HG03558 (cell line): ENCODE data around the gene POLRMT.
"Not testable (repeated sequence)": the region's sequence is repeated elsewhere in the genome, so short reads cannot be mapped to it uniquely, and the experiment has no call there.

ENCODE experiments used
- ATAC-seq: cut with Tn5 transposase; IDR thresholded peaks from one replicate; pipeline ENCODE4 v1.9.1; 2021; ENCODE audit warnings: moderate number of reproducible peaks; ENCODE audit not compliant: unreplicated experiment; ENCODE audit errors: extremely low read depth

POLRMT gene

GRCh38 chr19:632579-633067, 714 bp downstream of the POLRMT start:
- no peak for ATAC-seq

- ATAC-seq = no peak
These were observed 3.2 kb downstream of the POLRMT start for GRCh38 chr19:629961-630714.

DNA sequence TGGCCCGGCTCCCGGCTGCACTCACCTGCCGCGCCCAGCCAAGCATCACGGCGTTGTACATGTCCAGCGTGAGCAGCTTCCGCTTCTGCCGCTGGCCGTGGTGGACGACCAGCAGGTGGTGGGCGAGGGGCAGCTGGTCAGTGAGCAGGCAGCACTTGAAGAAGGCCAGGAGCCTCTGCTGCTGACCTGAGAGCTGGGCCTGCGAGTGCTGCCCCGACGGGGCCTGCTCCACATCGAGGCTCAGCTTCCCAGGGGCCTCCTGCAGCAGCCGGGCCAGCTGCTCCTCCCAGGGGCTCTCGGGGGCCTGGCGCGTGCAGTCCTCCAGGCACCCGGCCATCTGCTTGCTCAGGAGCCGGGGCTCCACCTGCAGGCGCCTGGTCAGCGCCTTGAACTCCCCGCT, 3.8 kb downstream of the POLRMT start:
- not testable (repeated sequence) for ATAC-seq

DNA sequence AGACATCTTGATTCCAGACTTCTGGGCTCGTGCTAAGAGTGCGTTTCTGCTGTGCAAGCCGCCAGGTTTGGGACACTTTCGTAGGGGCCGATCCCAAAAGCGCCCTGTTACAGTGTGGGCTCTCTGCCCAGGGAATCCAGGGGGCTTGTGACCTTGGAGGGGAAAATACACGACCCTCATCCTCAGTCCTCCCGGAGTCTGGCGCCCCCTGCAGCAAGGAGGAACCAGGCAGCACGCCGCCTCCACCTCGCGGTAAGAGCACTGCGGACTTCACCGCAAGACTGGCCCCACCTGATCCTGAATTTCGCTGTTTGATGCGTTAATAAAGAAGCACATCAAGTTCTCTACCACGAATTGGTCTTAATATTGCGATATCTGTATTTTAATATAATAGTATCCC, 5.2 kb downstream of the POLRMT start:
- ATAC-seq = no peak

DNA sequence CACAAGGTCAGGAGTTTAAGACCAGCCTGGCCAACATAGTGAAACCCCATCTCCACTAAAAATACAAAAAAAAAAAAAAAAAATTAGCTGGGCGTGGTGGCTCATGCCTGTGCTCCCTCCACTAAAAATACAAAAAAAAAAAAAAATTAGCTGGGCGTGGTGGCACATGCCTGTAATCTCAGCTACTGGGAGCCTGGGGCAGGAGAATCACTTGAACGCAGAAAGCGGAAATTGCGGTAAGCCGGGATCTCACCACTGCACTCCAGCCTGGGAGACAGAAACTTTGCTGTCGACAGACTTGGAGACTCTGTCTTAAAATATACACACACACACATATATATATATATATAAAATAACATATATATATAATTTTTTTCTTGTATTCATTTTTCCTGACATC, 6.8 kb downstream of the POLRMT start:
- not testable (repeated sequence) for ATAC-seq

DNA sequence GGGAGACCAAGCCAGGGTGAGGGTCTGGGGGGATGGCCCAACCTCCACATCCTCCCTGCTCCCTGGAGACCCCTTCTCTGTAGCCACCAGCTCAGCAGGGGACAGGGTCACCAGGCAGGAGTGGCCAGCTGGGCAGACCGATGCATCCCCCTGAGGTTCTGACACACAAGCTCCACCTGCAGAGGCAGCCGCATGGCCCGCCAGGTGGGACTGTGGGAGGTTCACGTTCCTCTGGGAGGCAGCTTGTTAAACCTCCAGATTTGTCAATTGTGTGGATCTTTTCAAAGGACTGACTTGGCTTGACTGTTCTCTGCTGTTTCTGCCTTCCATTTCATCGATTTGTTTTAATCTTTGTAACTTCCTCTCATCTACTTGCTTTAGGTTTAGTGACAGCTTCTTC, 8.1 kb downstream of the POLRMT start:
- no peak for ATAC-seq

- no peak for ATAC-seq
These were observed 8.8 kb downstream of the POLRMT start for GRCh38 chr19:624433-625109.

DNA sequence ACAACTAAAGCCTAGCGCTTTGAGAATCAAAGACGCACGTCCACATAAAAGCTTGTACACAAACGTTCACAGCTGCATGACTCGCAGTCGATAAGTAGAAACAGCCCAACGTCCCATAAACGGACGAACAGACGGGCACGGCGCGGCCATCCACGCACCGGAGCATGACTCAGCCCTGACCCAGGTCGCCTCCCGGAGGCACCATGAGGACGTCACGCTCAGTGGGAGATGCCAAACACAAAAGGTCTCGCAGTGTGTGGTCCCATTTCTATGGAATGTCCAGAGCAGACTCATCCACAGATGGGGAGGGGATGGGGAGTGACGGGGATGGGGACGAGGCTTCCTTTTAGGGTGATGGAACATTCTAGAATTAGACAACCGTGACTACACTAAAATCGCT, 9.4 kb downstream of the POLRMT start:
- no peak for ATAC-seq

DNA sequence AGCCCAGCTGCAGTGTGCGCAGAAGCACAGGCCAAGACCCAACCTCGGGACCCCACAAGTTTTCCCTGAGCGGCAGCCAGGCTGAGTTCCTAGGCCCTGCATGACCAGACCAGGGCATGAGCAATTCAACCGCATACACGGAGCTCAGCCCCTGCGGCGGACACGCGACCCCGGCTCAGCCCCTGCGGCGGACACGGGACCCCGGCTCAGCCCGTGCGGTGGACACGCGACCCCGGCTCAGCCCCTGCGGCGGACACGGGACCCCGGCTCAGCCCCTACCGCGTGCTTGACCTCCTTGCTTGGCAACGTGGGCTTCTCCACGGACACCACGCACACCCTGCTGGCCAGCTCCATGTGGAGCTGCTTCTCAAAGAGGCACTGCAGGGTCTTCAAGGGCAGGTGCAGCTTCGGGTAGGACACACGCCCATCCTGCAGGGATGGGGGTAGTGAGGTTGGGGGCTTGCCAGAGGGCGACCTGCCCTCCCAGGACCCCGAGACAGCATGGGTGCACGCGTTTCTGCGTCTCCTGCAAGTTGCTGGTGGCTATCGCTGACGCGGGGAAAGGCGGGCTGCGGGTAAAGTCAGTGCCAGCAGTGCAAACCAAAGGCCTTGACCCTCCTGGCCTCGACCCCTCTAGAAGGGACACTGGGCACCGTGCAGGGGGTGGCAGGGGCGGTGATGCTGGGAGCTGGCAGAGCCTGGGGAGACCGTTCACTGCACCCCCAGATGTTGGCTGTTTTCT, 10.0 kb downstream of the POLRMT start:
- ATAC-seq = no peak

GRCh38 chr19:622666-623065, 10.7 kb downstream of the POLRMT start:
- no peak for ATAC-seq

DNA sequence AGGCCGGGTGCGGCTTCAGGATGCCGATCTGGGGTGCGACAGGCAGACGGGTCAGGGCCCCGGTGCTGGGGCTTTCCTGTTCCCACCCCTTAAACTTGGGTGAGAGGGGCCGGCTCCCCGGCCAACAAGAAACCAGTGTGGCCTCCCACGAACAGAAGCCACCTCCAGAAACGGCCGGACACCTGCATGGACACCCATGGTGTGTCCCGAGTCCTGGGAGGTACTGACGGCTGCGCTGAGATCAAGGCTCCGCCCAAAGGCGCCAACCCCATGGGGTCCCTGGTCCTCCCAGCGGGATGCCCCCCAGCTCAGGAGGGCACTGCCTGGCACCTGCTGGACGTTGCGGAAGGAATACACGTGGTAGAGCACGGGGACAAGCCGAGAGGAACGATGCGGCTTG, 11.5 kb downstream of the POLRMT start:
- no peak for ATAC-seq

DNA sequence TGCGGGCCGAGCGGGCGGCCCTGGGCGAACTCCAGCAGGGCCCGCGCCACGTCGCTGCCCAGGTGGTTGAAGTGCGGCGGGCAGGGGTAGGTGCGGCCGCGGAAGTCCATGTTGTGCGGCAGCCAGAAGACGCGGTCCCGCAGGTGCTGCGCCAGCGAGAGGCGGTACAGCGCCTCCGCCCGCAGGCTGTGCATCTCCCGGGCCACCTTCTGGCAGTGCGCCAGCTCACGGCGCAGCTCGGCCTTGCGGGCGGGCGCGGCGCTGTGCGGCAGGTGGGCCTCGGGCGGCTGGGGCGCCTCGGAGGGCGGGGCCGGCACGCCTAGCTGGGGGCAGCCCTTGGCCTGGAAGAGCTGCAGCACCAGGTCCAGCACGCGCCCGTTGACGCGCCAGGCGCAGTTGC, 12.1 kb downstream of the POLRMT start:
- ATAC-seq = not testable (repeated sequence)

DNA sequence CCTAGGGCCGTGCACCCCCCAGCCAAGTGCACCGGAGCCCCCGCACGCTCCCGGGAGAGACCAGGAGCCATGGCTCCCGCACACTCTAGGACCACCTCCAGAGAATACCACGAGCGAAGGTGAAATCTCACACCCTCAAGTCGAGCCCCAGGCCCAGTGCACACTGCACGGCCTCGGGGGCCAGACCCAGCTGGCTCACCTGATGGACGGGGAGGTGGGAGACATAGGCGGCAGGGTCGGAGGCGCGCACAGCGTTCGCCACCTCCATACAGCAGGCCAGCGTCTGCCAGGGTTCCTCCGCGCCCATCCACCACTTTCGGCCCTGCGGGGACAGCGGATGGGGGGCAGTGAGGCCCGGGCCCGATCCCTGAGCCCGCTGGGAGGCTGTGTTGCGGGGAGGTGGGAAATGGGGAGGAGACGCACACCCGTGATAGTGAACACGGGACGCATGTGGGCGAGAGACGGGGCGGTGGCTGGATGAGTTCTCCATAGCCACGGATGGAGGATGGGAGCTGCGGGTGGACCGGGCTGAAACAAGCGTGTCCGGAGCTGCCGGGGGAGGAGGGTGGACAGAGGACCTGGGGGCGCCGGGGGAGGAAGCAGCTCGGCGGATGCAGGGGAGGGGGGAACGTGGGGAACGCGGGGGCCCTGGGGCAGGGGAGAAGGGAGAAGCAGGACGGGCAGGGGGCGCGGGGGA, 13.0 kb downstream of the POLRMT start:
- ATAC-seq = no peak

DNA sequence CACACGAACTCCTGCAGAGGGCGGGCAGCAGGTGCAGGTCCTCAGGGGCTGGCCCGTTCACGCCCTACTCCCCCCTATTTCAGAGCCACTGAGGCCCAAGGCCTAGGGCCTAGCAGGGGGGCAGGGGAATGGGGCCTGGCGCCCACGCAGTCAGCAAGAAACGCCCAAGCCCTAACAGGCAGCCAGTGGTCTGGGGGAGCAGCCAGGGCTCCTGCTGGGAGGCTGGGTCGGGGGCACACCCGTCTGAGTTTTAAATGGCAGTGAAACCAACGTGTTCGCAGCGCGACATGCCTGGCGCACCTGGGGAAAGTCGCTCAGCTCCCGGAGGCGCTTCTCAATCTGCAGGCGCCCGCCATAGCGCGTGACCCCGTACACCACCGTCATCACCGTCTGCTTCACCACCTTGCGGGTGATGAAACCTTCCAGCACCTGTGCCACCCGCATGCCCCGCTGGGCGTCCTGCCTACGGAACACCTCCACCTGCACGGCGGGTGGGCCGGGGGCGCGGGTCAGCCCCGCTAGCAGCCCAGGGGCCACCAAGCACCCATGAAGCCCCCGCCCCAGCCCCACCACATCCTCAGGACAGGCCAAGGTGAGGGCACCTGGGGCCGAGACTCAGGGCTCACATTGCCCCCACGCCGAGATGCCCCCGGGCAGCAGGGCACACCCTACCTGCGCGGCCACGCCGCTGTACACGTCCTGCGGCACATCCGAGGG, 13.9 kb downstream of the POLRMT start:
- no peak for ATAC-seq

GRCh38 chr19:618674-619285, 14.6 kb downstream of the POLRMT start:
- ATAC-seq = no peak

- ATAC-seq = no peak
These were observed 15.1 kb downstream of the POLRMT start for GRCh38 chr19:618247-618619.

- no peak for ATAC-seq
These were observed 15.6 kb downstream of the POLRMT start for GRCh38 chr19:617551-618246.

- no peak for ATAC-seq
These were observed 16.4 kb downstream of the POLRMT start for GRCh38 chr19:616747-617526.
